ENCODE data around the gene IL20RA.

- TF ChIP-seq CTCF (conservative IDR thresholded peaks at IDR 0.05) (no peak), ZFX (IDR thresholded peaks at IDR 0.05) (no peak)
Measured at GRCh38 chr6:137058037-137058436, 13.3 kb upstream of the IL20RA start.

Measured in C4-2B (cell line).